BLaER1 treated with 17β-estradiol and CSF1 and Interleukin-3, amounts not matched to agents 10 nM and 100 nM (cell line): ENCODE data around the gene ZNF32.

Source experiments
- H3K27ac ChIP-seq, 11 experiments: shearing (Covaris generic); formaldehyde crosslinking; 2 replicates each; pipeline ENCODE4 v1.8.1; 2022
- H3K27me3 ChIP-seq, 11 experiments: shearing (Covaris generic); formaldehyde crosslinking; 2 replicates each; pipeline ENCODE4 v1.8.1; 2022
- H3K36me3 ChIP-seq, 11 experiments: shearing (Covaris generic); formaldehyde crosslinking; 2 replicates each; pipeline ENCODE4 v1.8.1; 2022
- H3K4me1 ChIP-seq, 10 experiments: shearing (Covaris generic); formaldehyde crosslinking; 2 replicates each; pipeline ENCODE4 v1.8.1; 2022
- H3K4me2 ChIP-seq, 11 experiments: shearing (Covaris generic); formaldehyde crosslinking; 2 replicates each; pipeline ENCODE4 v1.8.1; 2022
- H3K4me3 ChIP-seq, 10 experiments: shearing (Covaris generic); formaldehyde crosslinking; 2 replicates each; pipeline ENCODE4 v1.8.1; 2022
- H3K9ac ChIP-seq, 11 experiments: shearing (Covaris generic); formaldehyde crosslinking; 2 replicates each; pipeline ENCODE4 v1.8.1; 2022
- H3K9me3 ChIP-seq, 11 experiments: shearing (Covaris generic); formaldehyde crosslinking; replicated peaks in 1 of 11; 2 replicates each; pipeline ENCODE4 v1.8.1; 2022
- H4K20me1 ChIP-seq, 11 experiments: shearing (Covaris generic); formaldehyde crosslinking; 2 replicates each; pipeline ENCODE4 v1.8.1; 2022
- Cebpa-rat ChIP-seq, 11 experiments: shearing (Covaris generic); IDR thresholded peaks; 2 replicates each; pipeline ENCODE4 v1.8.1; 2022

The ZNF32 gene

DNA sequence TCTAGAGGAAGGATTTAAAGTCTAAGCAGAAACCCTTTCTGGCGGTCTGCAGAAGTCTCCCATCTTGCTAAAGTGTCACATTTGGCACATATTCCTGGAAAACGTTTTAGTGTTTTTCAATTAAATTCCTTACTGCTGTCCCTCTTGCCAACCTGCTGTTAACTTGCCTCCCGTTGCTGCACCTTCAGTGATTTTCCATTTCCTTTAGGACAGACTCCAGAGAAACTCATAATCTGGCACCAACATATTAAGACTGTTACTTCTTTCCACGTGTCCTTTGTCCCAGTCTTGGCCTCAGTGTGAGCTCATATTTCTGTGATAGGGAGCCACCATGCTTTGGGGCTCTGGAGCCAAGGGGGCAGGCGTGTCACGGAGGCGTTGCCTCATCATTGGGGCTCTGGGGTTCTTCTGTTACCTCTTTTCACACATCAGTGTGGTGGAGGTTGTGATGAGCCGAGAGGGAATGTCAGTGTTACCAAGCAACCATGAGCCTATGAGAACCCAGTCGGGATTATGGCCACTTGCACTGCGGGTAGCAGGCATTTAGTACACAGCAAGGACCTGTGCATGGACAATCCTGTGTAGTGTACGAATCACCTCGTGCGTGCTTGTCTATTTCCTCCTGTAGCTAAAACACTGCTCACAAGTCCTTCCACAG is 26.0 kb upstream of the ZNF32 start:
- Histone ChIP-seq H3K27me3 (no peaks in the 10 kb centered on the region), H4K20me1 (no peaks in the 10 kb centered on the region), H3K9me3 (no peaks in the 10 kb centered on the region), H3K4me2 (no peak overlapping the region), H3K4me1 (peaks cover 0 to 14% (median under 1%) of the 10 kb centered on the region in 10 experiments; a peak in 8 of 20 replicates), H3K27ac (no peak overlapping the region), H3K9ac (no peak overlapping the region), H3K4me3 (no peak overlapping the region), H3K36me3 (no peaks in the 10 kb centered on the region)
- no peak for TF ChIP-seq Cebpa-rat (IDR thresholded peaks at IDR 0.05)

DNA sequence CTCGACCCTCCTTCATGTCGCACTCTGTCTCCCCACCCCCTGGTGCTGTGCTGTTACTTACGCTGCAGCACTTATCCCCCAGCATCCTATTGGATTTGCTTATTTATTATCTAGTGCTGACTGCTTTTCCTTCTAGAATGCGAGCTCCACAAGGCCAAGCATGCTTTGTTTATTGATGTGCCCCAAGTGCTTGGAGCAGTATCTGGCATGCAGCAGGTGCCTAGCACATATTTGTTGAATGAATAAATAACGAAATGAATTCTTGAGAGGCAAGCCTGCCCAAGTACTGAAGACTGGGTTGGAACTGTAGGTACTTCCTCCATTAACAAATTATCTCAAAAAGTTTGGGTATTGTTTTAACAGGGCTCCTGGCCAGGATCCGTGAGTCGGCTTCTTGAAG is 24.8 kb upstream of the ZNF32 start:
- Histone ChIP-seq H4K20me1 (no peaks in the 10 kb centered on the region), H3K4me3 (no peak overlapping the region), H3K4me1 (peaks cover under 1 to 14% (median 8%) of the 10 kb centered on the region in 10 experiments; a peak in 14 of 20 replicates), H3K36me3 (no peaks in the 10 kb centered on the region), H3K4me2 (no peak overlapping the region), H3K9me3 (no peaks in the 10 kb centered on the region), H3K27ac (no peak overlapping the region), H3K27me3 (no peaks in the 10 kb centered on the region), H3K9ac (no peak overlapping the region)
- no peak for TF ChIP-seq Cebpa-rat (IDR thresholded peaks at IDR 0.05)

DNA sequence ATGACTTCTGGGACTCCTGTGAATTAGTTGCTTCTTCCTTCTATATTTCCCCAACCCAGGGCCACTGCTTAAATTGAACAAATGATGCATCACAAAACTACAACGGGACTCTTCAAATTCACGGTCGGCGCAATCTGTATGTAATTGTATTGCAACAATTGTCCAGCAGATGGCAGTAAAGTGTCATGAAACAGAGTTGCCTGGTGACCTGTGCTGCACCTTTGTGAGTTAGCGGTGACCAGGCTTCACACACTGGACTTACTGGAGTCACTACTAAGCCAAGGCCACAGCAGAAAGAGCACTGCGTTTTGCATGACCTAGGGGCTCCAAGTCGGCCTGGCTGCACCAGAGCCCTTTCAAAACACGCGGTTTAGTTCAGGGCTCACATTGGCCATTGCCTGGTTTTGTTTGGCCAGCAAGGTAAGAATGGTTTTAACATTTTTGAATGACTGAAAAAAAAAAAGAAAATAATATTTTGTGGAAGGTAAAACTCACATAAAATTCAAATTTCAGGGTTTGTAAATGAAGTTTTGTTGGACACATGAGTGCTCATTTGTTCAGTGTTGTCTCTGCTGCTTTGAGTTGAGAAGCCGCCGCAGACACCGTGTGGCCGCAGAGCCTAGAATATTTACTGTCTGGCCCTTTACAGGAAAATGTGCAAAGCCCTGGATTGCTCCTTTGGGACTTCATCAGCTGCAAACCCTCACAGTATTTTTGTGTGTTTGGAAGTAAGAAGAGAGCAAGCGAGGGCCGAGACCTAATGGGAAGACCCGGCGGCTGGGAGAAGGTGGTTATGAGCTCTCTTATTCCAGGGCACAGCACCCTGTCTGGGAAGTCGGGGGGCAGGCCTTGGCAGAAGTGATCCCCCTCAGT is 23.2 kb upstream of the ZNF32 start:
- no peak overlapping the region for H3K4me3 ChIP-seq
- no peak overlapping the region for H3K9ac ChIP-seq
- H3K27me3 ChIP-seq, result peaks cover 0 to 10% (median 0%) of the 10 kb centered on the region in 11 experiments; a peak in 3 of 22 replicates
- no peak overlapping the region for H3K4me2 ChIP-seq
- no peaks in the 10 kb centered on the region for H3K36me3 ChIP-seq
- no peak for TF ChIP-seq Cebpa-rat (IDR thresholded peaks at IDR 0.05)
- H4K20me1 ChIP-seq, result no peaks in the 10 kb centered on the region
- peaks cover 8 to 12% (median 8%) of the 10 kb centered on the region in 11 experiments; a peak in 17 of 22 replicates for H3K9me3 ChIP-seq
- no peak overlapping the region for H3K27ac ChIP-seq
- H3K4me1 ChIP-seq, result peaks cover 2 to 23% (median 11%) of the 10 kb centered on the region in 10 experiments; a peak in 15 of 20 replicates

DNA sequence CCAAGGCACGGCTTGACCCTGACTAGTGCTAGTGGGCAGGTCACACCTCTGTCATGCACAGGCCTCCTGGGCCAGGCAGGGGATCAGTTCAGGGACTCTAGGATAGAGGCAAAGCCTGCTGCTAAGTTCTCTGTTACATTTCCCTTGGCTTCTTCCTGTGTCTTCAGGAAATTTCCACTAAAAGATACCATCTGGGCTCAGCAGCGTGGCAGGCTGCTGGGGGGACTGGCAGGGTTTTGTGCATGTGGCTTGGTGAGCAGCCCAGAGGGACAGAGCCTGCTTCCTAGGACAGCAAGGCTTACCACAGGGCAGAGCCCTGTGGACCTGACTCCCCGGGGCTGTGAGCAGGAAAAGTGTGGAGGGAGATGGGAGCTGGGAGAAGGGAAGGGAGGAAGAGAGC is 20.7 kb upstream of the ZNF32 start:
- no peak for TF ChIP-seq Cebpa-rat (IDR thresholded peaks at IDR 0.05)
- H3K27ac ChIP-seq, result no peak overlapping the region
- H3K27me3 ChIP-seq, result peaks cover 0 to 10% (median 0%) of the 10 kb centered on the region in 11 experiments; a peak in 3 of 22 replicates
- no peak overlapping the region for H3K4me3 ChIP-seq
- no peaks in the 10 kb centered on the region for H3K36me3 ChIP-seq
- H3K4me1 ChIP-seq, result peaks cover 0 to 23% (median 11%) of the 10 kb centered on the region in 10 experiments; a peak in 12 of 20 replicates
- peaks cover 8 to 12% (median 8%) of the 10 kb centered on the region in 11 experiments; a peak in 17 of 22 replicates for H3K9me3 ChIP-seq
- H4K20me1 ChIP-seq, result no peaks in the 10 kb centered on the region
- no peak overlapping the region for H3K9ac ChIP-seq
- peak overlapping the region in 4 of 11 experiments; percentile 18 to 66 (median 30); a peak in 7 of 22 replicates for H3K4me2 ChIP-seq

DNA sequence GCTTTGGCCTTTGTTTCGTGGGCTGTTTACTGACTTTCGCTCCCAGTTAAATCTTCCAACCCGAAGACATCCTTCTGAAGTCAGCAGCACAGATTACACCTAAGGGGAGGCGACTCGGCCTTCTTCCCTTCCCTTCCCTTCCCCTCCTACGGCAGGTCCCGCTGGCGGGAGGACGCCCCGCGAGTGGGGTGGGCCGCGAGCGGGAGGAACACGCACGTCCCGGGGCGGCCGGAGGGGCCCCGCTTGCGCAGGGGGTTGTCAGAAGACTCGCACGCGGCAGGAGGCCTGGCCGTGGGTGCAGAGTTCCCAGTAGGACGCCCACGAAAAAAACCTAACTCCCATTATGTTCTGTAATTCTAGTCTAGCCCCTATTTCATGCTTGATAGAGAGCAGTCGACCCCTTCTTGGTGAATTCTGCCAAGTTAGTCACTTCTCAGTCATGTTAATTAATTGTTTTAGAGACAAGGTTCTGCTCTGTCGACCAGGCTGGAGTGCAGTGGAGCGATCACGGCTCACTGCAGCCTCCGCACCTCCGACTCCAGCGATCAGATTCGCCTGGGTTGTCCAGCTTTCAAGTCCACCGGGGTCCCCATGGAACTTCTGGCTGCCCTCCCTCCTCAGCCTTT is 19.2 kb upstream of the ZNF32 start:
- H3K4me3 ChIP-seq, result no peak overlapping the region
- H4K20me1 ChIP-seq, result no peaks in the 10 kb centered on the region
- peaks cover 0 to 10% (median 0%) of the 10 kb centered on the region in 11 experiments; a peak in 3 of 22 replicates for H3K27me3 ChIP-seq
- H3K9ac ChIP-seq, result 0 out of 22 replicates have a peak overlapping the region, but pooled peaks of 1 of the 11 experiments have one; percentile 15
- H3K9me3 ChIP-seq, result peaks cover 8 to 20% (median 9%) of the 10 kb centered on the region in 11 experiments; a peak in 19 of 22 replicates
- H3K4me2 ChIP-seq, result peak overlapping the region in 8 of 11 experiments; percentile 9 to 66 (median 50); a peak in 14 of 22 replicates
- H3K27ac ChIP-seq, result no peak overlapping the region
- TF ChIP-seq Cebpa-rat (IDR thresholded peaks at IDR 0.05), result no peak
- peaks cover 0 to 23% (median 11%) of the 10 kb centered on the region in 10 experiments; a peak in 12 of 20 replicates for H3K4me1 ChIP-seq
- no peaks in the 10 kb centered on the region for H3K36me3 ChIP-seq

DNA sequence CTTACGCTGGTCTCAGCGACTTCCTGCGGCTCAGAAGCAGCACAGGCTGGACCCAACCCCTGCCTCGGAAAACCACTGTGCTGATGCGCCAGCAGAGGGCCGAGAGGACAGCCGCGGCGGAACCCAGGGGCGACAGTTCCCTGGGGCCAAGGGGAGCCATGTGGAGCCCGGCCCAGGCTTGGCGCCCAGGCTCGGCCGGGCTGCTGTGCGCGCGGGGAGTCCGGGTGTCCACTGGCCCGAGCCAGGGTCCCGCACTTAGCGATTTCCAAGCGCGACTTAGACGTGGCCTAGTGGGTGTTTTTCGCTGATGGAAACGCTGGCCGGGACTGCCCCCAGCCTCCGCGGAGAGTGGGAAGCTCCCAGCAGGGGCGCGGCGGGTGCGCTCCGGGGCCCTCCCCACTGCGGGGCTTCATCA is 18.6 kb upstream of the ZNF32 start:
- no peaks in the 10 kb centered on the region for H3K36me3 ChIP-seq
- no peak overlapping the region for H3K27ac ChIP-seq
- no peak for TF ChIP-seq Cebpa-rat (IDR thresholded peaks at IDR 0.05)
- H3K9me3 ChIP-seq, result peaks cover 8 to 22% (median 9%) of the 10 kb centered on the region in 11 experiments; a peak in 19 of 22 replicates
- H3K4me2 ChIP-seq, result peak overlapping the region in 3 of 11 experiments; percentile 56 to 65 (median 61); a peak in 3 of 22 replicates
- peaks cover 0 to 23% (median 11%) of the 10 kb centered on the region in 10 experiments; a peak in 12 of 20 replicates for H3K4me1 ChIP-seq
- peaks cover 0 to 10% (median 0%) of the 10 kb centered on the region in 11 experiments; a peak in 3 of 22 replicates for H3K27me3 ChIP-seq
- no peak overlapping the region for H3K9ac ChIP-seq
- H4K20me1 ChIP-seq, result no peaks in the 10 kb centered on the region
- H3K4me3 ChIP-seq, result no peak overlapping the region

DNA sequence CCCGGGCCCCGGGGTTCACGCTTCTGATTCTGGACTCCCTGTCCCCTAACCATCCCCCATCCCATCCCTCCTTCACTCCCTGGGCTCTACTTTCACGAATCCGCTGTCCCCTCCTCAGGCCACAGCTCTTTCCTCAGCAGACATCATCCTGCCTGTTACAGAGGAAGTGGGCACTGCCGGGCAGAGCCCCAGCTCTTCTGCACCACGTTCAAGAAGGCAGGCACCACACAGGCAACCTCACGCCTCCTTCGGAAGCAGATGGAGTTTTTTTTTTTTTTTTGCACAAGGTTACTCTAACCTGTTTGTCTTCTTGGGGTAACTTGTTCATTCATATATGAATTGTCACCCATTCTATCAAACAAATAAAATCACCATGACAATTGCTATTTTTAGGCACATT is 17.9 kb upstream of the ZNF32 start:
- Histone ChIP-seq H3K9me3 (peaks cover 8 to 22% (median 9%) of the 10 kb centered on the region in 11 experiments; a peak in 19 of 22 replicates), H3K4me2 (no peak overlapping the region), H3K9ac (no peak overlapping the region), H4K20me1 (no peaks in the 10 kb centered on the region), H3K4me1 (peaks cover 0 to 23% (median 11%) of the 10 kb centered on the region in 10 experiments; a peak in 12 of 20 replicates), H3K27me3 (peaks cover 0 to 10% (median 0%) of the 10 kb centered on the region in 11 experiments; a peak in 3 of 22 replicates), H3K36me3 (no peaks in the 10 kb centered on the region), H3K4me3 (no peak overlapping the region), H3K27ac (no peak overlapping the region)
- TF ChIP-seq Cebpa-rat (IDR thresholded peaks at IDR 0.05), result no peak

DNA sequence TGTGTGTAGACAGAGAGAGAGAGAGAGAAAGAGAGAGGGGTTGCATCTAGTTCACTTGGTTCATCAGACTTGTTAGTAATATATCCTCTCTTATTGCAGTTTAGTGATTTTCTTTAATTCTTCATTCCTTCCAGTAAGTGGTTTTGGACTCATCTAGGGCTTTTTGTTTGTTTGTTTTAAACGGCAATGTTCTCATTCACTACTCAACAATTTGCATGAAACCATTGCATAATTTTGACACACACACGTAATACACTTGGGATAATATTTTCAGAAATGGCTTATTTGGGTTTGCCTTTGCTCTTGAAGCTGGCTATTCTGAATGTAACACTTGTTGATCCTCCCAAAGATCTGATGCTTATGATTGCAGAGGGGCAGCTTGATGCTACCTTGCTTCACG is 16.4 kb upstream of the ZNF32 start:
- TF ChIP-seq Cebpa-rat (IDR thresholded peaks at IDR 0.05), result no peak
- Histone ChIP-seq H3K4me1 (peaks cover 0 to 23% (median 11%) of the 10 kb centered on the region in 10 experiments; a peak in 12 of 20 replicates), H3K9me3 (peaks cover 8 to 22% (median 9%) of the 10 kb centered on the region in 11 experiments; a peak in 19 of 22 replicates), H3K36me3 (no peaks in the 10 kb centered on the region), H3K9ac (no peak overlapping the region), H4K20me1 (no peaks in the 10 kb centered on the region), H3K27me3 (peaks cover 0 to 10% (median 0%) of the 10 kb centered on the region in 11 experiments; a peak in 3 of 22 replicates), H3K4me2 (no peak overlapping the region), H3K27ac (no peak overlapping the region), H3K4me3 (no peak overlapping the region)
